ENCODE results near the gene PTGIR. TPM values are rescaled to one million over a fixed set of nuclear protein-coding genes. Genes with fewer than 3 reads are reported as not detected.
A peak's percentile ranks its signal among the peaks of the same experiment; 100 is the strongest.

The PTGIR gene
- polyA plus RNA-seq, 1 donor from 2014 or later = 0.21 TPM

DNA sequence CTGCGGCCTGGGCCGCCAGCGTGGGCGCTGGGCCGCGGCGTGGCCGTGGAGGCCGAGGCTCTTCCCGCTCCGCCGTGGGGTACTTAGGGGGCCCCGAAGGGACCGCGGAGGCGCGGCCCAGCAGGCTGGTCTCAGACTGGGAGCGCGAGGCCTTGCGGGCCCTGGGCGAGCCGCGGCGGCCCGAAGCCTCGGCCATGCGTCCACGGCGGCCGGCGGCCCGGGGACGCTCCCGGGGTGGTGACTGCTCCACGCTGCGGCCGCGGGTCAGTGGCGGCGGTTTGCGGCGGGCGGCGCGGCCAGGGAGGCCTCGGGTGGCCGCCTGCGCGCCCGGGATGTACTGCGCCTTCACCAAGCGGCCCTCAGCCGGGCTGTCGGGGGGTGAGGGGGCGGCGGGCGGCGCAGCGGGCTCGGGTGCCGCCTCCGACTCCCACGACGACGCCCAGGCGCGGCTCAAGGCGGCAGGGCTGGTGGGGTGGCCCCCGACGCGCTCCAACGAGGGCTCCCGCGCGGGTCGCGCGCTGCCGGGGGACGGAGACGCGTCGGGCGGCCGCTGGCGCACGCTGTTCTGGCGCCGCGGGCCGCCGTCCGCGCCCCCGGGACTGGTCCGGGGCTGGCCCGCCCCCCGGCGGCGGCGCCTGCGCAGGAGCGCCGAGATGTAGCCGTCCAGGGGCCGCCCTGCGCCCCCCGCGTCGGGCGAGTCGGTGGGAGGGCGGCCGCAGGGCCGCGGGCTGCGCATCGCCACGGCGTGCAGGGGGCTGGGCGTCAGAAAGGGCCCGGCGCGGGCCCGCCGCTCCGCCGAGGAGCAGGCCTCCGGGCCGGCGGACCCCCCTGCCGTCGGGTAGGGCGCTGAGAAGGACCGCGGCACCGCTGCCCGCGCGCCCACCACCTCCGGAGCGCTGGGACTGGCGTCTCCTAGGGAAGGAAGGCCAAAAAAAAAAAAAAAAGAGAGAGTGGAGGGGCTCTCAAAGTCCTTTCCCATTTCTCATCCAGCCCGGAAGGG lies 24.4 kb upstream of the PTGIR start:
- Mint-ChIP-seq H3K4me3 (no peak overlapping the region), H3K4me1 (peaks cover 0 to 11% (median 2%) of the 10 kb centered on the region in 3 donors), H3K9me3 (peaks cover 0 to 3% (median 2%) of the 10 kb centered on the region in 3 donors), H3K27me3 (peaks cover 45% of the 10 kb centered on the region), H3K36me3 (peaks cover 6% of the 10 kb centered on the region), H3K27ac (no peak overlapping the region)

DNA sequence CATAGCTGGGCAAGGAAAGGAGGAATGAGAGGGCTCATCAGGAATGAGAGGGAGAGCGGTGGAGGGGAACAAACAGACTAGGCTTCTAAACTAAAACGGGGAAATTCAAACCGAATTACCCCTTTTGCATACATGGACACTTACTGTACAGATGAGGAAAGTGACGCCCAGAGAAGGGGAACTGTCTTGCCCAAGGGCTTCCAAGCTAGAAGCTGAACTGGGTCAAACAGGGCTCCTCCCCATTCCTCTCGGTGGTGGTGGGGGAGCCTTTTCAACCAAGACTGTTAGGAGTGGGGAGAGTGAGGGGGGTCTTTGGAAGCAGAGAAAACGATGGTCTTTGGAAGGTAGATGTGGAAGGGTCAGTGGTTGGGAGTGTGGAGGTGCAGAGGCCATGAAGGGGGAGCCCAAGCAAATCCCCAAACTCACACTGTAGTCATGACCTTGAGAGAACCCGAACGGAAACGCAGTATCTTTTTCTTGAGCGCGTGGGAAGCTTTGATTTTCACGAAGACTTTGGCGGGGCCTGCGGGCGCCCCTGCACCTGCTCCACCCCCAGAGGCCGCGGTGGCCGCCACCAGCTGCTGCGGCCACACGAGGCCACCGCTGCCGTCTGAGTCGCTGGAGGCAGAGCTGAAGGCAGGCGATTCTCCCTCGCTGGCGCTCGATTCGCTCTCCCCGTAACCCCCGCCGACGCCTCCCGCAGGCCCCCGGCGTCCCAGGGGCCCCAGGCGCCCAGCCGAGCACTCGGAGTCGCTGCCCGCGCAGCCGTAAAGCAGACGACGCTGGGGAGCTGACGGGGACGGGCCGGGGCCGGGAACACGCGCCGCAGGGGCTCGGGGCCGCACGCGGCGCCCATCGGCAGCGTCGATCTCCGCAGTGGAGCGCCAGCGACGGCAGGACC lies 23.4 kb upstream of the PTGIR start:
- Mint-ChIP-seq H3K36me3 (peaks cover 4% of the 10 kb centered on the region), H3K27ac (no peak overlapping the region), H3K27me3 (peaks cover 40% of the 10 kb centered on the region)

DNA sequence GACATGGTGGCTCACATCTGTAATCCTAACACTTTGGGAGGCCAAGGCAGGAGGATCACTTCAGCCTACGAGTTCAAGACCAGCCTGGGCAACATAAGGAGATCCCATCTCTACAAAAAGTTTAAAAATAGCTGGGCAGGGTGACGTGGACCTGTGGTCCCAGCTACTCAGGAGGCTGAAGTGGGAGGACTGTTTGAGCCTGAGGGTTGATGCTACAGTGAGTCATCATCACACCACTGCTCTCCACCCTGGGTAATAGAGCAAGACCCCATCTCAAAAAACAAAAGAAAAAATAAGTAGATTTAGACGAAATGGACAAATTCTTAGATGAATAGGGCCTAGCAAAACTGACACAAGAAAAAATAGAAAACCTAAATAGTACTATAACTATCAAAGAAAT lies 21.5 kb upstream of the PTGIR start:
- H3K9me3 Mint-ChIP-seq = peaks cover 0 to 3% (median 2%) of the 10 kb centered on the region in 3 donors
- H3K27ac Mint-ChIP-seq = peak overlapping the region in 1 of 3 donors; percentile 28
- H3K36me3 Mint-ChIP-seq = peaks cover 4% of the 10 kb centered on the region
- H3K4me1 Mint-ChIP-seq = peaks cover 0 to 10% (median 2%) of the 10 kb centered on the region in 3 donors
- H3K27me3 Mint-ChIP-seq = peaks cover 32% of the 10 kb centered on the region
- no peak overlapping the region for H3K4me3 Mint-ChIP-seq

More for the DNA sequence above, 23.4 kb upstream of the PTGIR start:
- Mint-ChIP-seq H3K4me3 (peak overlapping the region in 2 of 4 donors; percentile 63 to 89), H3K4me1 (peaks cover 0 to 11% (median 2%) of the 10 kb centered on the region in 3 donors), H3K9me3 (peaks cover 0 to 3% (median 2%) of the 10 kb centered on the region in 3 donors)

DNA sequence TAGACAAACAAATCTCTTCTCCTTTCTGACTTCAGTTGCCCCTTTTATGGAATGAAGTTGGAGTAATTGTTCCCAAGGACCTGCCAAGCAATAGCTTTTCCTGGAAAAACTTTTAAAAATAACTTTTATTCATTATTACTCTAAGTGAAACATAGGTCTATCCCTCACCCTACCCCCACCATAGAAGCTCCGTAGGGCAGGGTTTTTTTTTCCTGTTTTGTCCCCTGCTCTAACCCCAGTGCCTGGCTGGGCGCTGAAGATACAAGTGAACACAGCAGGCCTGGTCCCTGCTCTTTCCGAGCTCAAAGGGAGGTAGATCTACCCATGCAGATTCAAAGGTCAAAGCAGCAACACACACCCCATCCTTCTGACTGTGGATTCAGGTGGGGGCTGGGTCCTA lies 19.8 kb upstream of the PTGIR start:
- H3K36me3 Mint-ChIP-seq = no peaks in the 10 kb centered on the region
- H3K27ac Mint-ChIP-seq = no peak overlapping the region
- peak overlapping the region in 1 of 4 donors; percentile 12 for H3K4me3 Mint-ChIP-seq
- peaks cover 0 to 8% (median 0%) of the 10 kb centered on the region in 3 donors for H3K4me1 Mint-ChIP-seq
- H3K9me3 Mint-ChIP-seq = peaks cover 0 to 3% (median 2%) of the 10 kb centered on the region in 3 donors
- peaks cover 31% of the 10 kb centered on the region for H3K27me3 Mint-ChIP-seq

DNA sequence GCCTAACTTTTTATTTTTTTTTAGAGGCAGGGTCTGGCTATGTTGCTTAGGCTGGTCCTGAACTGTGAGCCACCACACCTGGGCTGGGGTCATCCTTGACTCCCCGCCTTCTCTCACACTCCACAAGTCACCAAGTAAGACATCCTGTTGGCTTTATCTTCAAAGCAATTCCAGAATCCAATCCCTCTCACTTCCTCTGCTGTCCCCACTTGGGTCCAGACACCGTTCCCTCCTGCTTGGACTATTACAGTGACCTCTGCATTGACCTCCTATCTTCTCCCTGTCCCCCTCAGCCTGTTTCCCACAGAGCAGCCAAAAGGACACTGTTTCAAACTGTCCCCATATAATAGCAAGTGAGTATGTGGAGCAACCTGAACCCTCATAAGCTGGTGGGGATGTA lies 15.8 kb upstream of the PTGIR start:
- Mint-ChIP-seq H3K27me3 (peaks cover 16% of the 10 kb centered on the region), H3K36me3 (no peaks in the 10 kb centered on the region), H3K27ac (no peak overlapping the region), H3K4me1 (peaks cover 0 to 5% (median 2%) of the 10 kb centered on the region in 3 donors), H3K9me3 (peaks cover 0 to 1% (median under 1%) of the 10 kb centered on the region in 3 donors), H3K4me3 (peak overlapping the region in 3 of 4 donors; percentile 25 to 50 (median 44))

DNA sequence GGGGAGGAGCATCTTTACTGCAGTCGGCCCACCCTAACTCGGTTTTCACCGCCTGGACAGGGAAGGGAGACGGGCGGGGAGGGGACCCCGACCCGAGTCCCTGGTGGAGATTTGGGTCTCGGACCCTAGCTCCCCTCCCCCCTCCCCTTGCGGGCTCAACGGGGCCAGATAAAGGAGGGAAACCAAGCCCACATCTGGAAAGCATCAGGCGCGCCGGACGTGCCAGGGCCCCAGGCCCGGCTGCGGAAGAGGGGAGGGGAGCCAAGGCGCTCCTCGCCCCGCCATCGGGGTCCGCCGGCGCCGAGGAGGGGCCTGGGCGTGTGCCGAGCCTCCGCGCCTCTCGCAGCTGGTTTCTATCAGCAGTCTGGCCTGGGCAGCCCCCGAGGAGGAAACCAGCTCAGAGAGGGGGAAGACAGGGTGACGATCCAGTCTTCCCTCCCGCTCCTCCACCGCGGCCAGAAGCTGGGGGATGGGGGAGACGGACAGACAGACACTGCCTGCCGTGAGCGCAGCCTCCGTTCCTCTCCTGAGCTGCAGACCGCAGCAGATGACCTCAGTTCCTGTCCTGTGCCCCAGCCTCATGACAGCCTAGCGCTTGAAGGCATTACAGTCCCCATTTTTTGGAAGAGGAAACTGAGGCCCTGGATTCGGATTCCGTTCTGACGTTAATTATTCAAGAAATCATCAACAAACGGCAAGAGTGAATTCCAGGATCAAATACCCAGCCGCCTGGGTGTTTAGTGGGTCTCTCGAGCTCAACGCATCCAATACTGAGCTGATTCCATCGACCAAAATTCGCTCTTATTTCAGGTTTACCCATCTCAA lies 14.7 kb upstream of the PTGIR start:
- peaks cover 17% of the 10 kb centered on the region for H3K27me3 Mint-ChIP-seq
- H3K4me3 Mint-ChIP-seq = peak overlapping the region in 2 of 4 donors; percentile 38 to 60
- no peaks in the 10 kb centered on the region for H3K9me3 Mint-ChIP-seq
- H3K27ac Mint-ChIP-seq = no peak overlapping the region
- peaks cover 0 to 8% (median 4%) of the 10 kb centered on the region in 3 donors for H3K4me1 Mint-ChIP-seq
- no peaks in the 10 kb centered on the region for H3K36me3 Mint-ChIP-seq

DNA sequence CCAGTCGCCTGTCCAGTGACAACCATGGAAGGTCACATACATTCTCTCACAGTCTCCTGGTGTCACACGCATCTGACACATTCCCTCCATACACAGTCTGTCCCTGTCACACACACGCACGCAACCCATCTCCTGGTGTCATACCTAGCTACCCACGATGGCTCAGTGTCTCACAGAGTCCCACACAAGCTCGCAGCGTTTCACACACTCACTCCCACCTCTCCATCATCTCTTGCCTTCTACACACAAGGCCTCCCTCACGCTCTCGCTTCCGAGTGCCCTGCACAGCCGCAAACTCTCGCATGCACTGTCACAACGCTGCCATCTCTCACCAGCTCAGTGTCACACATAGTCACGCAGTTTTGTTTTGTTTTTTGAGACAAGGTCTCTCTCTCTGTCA lies 12.3 kb upstream of the PTGIR start:
- Mint-ChIP-seq H3K4me3 (no peak overlapping the region), H3K27me3 (peaks cover 21% of the 10 kb centered on the region), H3K4me1 (peaks cover 0 to 15% (median 14%) of the 10 kb centered on the region in 3 donors), H3K9me3 (no peaks in the 10 kb centered on the region), H3K27ac (no peak overlapping the region), H3K36me3 (no peaks in the 10 kb centered on the region)

DNA sequence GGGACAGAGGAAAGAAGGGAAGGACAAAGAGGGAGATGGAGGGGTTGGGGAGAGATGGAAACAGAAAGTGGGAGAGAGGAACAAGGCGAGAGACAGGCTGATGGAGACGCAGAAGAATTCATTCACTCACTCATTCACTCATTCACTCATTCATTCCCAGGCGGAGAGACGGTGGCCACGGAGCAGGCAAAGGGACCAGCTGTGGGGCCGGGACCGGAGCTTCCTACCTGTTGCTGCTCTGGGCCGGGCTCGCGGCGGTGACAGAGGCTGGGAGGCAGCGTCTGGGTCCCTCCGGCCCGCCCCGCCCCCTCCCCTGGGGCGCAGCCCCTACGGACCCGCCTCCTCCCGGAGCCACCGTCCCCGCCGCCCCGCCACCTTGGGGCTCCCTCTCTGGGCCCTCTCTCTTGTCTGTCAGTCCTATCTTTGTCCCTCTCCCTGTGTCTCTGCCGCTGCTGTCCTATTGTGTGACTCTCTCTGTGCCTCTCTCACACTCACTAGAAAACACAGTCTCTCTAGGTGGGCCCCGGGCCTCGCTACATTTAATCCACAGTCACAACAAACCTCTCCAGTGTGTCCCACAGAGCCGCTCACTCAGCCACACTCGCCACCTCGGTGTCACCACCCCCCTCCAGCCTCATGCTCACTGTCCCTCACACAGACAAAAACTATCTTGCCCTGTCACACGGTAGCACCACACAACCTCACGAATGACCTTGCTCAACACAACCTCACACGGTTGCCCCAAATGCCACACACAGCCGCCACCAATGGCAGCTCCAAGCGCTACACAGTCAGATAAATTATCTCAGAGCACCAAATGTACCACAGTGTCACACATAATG lies 11.3 kb upstream of the PTGIR start, which contains the start of gene GNG8:
TSS of gene GNG8 (minus strand) at position 283 of the 842 bp plus-strand sequence. CDS start 1,520 bp downstream, outside the sequence.
- H3K4me1 Mint-ChIP-seq = peaks cover 0 to 15% (median 14%) of the 10 kb centered on the region in 3 donors
- peak within 1 kb of the TSS in 2 of 4 donors; percentile 73 to 82 for H3K4me3 Mint-ChIP-seq
- peaks cover 20% of the 10 kb centered on the region for H3K27me3 Mint-ChIP-seq
- peak within 1 kb of the TSS in 1 of 3 donors; percentile 65 for H3K27ac Mint-ChIP-seq
- no peaks in the 10 kb centered on the region for H3K36me3 Mint-ChIP-seq
- no peaks in the 10 kb centered on the region for H3K9me3 Mint-ChIP-seq

DNA sequence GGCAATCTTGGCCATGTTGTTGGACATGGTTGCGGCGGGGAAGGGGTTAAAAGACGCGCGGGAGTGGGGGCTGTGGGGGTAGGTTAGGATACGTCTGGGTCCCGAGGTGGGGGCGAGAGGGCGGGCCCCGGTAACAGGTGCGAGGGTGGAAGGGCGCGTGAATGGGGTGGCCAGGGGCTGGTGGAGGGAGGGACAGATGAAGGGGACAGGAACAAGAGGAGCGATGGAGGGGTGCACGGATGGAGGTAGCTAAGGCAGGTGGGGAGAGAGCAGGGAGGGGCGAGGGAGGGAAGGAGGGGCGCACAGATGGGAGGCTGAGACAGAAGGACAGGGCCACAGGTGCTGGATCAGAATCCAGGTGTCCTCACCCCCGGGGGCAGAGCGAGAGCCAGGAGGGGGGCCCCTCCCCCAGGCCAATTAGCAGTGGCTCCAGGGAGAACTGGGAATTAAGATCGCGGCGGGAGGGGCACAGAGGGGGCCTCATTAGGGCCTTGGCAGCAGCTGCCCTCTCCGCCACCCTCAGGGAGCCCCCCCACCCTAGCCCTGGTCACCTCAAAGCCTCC lies 9.8 kb upstream of the PTGIR start:
- Mint-ChIP-seq H3K4me3 (peak overlapping the region in 3 of 4 donors; percentile 41 to 74 (median 42)), H3K27me3 (peaks cover 15% of the 10 kb centered on the region), H3K36me3 (no peaks in the 10 kb centered on the region), H3K9me3 (no peaks in the 10 kb centered on the region), H3K27ac (no peak overlapping the region), H3K4me1 (peaks cover 0 to 15% (median 12%) of the 10 kb centered on the region in 3 donors)

DNA sequence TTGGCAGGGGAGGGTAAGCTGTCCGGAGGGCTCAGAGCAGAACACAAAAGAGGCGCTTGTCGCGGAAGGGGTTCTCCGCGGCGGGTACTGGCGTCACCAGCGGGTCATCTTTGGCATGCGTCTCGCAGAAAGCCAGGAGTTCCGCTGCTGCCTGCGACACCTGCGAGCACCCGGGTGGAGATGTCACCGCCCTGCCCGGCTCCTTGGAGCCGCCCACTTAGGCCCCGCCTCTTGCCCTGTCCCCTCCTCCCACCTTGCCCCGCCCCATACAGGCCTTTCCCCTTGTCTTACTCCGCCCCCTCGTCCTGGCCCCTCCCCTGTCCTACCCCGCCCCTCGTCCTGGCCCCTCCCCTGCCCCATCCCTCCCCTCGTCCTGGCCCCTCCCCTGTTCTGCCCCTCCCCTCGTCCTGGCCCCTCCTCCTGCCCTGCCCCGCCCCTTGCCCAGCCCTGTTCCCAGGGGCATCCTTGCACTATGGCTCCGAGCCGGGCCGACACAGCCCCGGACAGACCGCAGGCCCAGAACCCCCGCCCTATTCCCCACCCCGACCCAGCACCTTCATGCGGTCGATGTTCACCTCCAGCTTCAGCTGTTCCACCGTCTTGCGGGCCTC lies 9.3 kb upstream of the PTGIR start:
- peaks cover 15% of the 10 kb centered on the region for H3K27me3 Mint-ChIP-seq
- no peaks in the 10 kb centered on the region for H3K36me3 Mint-ChIP-seq
- H3K9me3 Mint-ChIP-seq = no peaks in the 10 kb centered on the region
- H3K27ac Mint-ChIP-seq = peak overlapping the region; percentile 31 to 99 (median 89)
- peaks cover 0 to 15% (median 12%) of the 10 kb centered on the region in 3 donors for H3K4me1 Mint-ChIP-seq
- peak overlapping the region; percentile 19 to 84 (median 76) for H3K4me3 Mint-ChIP-seq

DNA sequence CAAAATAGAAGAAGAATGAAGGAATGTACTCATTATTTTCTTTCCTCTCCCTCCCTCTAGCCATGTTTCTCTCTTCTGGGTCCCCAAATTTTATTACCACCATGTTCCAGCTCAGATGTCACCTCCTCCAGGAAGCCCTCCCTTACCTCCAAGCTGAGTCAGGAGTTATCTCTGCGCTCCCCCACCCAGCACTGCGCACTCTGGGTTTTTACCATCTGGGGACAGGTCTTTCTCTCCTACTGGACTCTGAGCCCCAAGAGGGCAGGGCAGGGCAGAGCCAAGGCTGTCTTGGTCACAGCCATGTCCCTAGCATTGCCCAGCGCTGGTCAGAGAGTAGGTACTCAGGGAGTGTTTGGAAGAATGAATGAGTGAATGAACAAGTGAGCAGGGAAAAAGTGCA lies 8.2 kb upstream of the PTGIR start:
- peak overlapping the region in 2 of 3 donors; percentile 5 to 89 for H3K27ac Mint-ChIP-seq
- peaks cover 0 to 15% (median 12%) of the 10 kb centered on the region in 3 donors for H3K4me1 Mint-ChIP-seq
- H3K36me3 Mint-ChIP-seq = no peaks in the 10 kb centered on the region
- peaks cover 15% of the 10 kb centered on the region for H3K27me3 Mint-ChIP-seq
- H3K4me3 Mint-ChIP-seq = no peak overlapping the region
- H3K9me3 Mint-ChIP-seq = no peaks in the 10 kb centered on the region

DNA sequence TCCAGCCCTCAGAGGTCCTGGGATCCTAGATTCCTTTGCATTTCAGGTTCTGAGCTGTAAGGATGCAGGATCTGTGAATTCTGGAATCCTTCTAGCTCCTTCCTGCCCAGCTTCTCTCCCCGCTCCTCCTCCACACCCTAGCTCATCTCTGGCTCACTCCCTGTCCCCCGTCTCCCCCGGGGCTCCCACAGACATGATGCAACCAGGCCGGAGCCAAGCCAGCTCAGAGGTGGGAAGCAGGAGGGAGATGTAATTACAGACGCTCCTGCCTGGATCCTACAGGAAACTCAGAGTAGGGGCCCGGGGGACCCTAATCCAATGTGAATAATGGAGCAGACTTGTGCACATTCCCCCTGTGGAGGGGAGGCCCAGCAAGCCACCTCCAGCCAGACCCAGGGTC lies 6.6 kb upstream of the PTGIR start:
- Mint-ChIP-seq H3K27ac (no peak overlapping the region), H3K9me3 (no peaks in the 10 kb centered on the region)

More for the DNA sequence above, 6.6 kb upstream of the PTGIR start:
- no peak overlapping the region for H3K4me3 Mint-ChIP-seq
- H3K36me3 Mint-ChIP-seq = no peaks in the 10 kb centered on the region
- peaks cover 15% of the 10 kb centered on the region for H3K27me3 Mint-ChIP-seq
- peaks cover 0 to 15% (median 14%) of the 10 kb centered on the region in 3 donors for H3K4me1 Mint-ChIP-seq

Measured in IgD-negative memory B cell (primary cell).